Measurements from ENCODE around the gene RASGRF2.

The RASGRF2 gene

DNA sequence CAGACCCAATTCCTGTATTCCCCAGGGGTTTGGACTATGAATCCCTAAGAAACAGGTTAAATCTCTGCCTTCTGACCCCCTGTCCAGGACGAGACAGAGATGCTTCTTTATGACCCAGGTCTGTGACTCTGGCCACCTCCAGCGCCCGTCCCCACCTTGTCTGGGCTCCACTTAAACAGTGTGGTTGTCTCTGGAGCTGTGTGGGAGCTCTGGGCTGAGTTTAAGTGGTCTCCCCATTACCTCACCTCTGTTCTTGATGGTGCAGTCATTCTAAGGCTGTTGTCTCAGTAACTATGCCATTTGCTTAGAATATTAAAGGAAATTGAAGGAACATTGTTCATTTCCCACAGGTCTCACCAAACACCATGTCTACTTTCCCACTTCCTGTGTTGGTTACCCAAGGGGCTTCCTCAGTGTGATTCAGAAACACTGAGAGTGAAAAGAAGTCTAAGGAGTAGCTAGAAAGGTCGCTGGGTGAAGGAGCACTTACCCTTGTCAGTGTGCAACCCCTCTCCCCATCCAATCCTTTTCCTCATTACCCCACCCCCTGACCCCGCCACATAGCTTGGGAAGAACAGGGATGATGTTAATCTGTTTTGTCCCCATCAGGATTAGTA is 145.2 kb downstream of the RASGRF2 start:
- Histone ChIP-seq H3K79me2 (ENCODE audit: insufficient read depth, low read length) (no peaks in the 10 kb centered on the region), H2AFZ (ENCODE audit: low read length) (no peak overlapping the region), H4K20me1 (ENCODE audit: insufficient read depth, low read length, poor library complexity, severe bottlenecking) (no peaks in the 10 kb centered on the region), H3K9ac (ENCODE audit: low read depth, low read length, poor library complexity, severe bottlenecking) (no peak overlapping the region), H3K9me3 (ENCODE audit: insufficient read depth, low read depth, low read length) (no peaks in the 10 kb centered on the region), H3K9me2 (replicated peaks; ENCODE audit: low read depth, low read length) (no peaks in the 10 kb centered on the region), H3K4me1 (ENCODE audit: insufficient read depth, low read length, poor library complexity, severe bottlenecking) (peaks cover 14% of the 10 kb centered on the region), H3K4me3 (ENCODE audit: low read length, poor library complexity, severe bottlenecking) (no peak overlapping the region), H3K36me3 (ENCODE audit: insufficient read depth, low read length) (no peaks in the 10 kb centered on the region), H3F3A (ENCODE audit: low read depth) (no peaks in the 10 kb centered on the region), H3K27me3 (ENCODE audit: insufficient read depth, low read length, poor library complexity, severe bottlenecking) (no peaks in the 10 kb centered on the region), H3K4me2 (ENCODE audit: low read depth, low read length, poor library complexity, severe bottlenecking) (peak overlapping the region; percentile 13)
- TF ChIP-seq EZH2phosphoT487 (IDR thresholded peaks at IDR 0.05; ENCODE audit: borderline replicate concordance): no peak
- TF ChIP-seq, protein P1, sequence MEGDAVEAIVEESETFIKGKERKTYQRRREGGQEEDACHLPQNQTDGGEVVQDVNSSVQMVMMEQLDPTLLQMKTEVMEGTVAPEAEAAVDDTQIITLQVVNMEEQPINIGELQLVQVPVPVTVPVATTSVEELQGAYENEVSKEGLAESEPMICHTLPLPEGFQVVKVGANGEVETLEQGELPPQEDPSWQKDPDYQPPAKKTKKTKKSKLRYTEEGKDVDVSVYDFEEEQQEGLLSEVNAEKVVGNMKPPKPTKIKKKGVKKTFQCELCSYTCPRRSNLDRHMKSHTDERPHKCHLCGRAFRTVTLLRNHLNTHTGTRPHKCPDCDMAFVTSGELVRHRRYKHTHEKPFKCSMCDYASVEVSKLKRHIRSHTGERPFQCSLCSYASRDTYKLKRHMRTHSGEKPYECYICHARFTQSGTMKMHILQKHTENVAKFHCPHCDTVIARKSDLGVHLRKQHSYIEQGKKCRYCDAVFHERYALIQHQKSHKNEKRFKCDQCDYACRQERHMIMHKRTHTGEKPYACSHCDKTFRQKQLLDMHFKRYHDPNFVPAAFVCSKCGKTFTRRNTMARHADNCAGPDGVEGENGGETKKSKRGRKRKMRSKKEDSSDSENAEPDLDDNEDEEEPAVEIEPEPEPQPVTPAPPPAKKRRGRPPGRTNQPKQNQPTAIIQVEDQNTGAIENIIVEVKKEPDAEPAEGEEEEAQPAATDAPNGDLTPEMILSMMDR (conservative IDR thresholded peaks at IDR 0.05; ENCODE audit: low read length): no peak

DNA sequence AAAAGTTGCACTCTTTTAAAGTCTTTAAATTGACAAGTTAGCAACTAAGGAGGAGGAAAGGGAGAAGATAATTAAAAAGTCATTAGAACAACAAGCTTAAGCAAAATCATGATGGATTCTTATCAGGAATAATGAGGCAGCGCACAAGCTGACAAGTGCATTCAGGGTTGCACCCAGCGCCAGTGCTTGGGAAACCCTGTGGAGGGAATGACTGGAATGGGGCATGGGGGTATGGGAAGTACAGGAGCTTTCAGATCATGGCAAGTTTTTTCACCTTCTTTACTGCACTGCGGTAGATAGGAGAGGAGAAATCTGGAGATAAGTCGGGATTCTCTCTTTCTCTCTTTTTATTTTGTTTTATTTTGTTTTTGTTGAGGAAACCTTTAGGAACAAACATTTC is 155.1 kb downstream of the RASGRF2 start:
- TF ChIP-seq, protein P1 (conservative IDR thresholded peaks at IDR 0.05; ENCODE audit: low read length): no peak
- no peak for TF ChIP-seq EZH2phosphoT487 (IDR thresholded peaks at IDR 0.05; ENCODE audit: borderline replicate concordance)
- no peak overlapping the region for H2AFZ ChIP-seq (ENCODE audit: low read length)
- no peaks in the 10 kb centered on the region for H3K36me3 ChIP-seq (ENCODE audit: insufficient read depth, low read length)

GRCh38 chr5:81117566-81117965 is 157.4 kb downstream of the RASGRF2 start:
- TF ChIP-seq, protein P1 (conservative IDR thresholded peaks at IDR 0.05; ENCODE audit: low read length): no peak
- TF ChIP-seq EZH2phosphoT487 (IDR thresholded peaks at IDR 0.05; ENCODE audit: borderline replicate concordance): no peak
- H3K36me3 ChIP-seq (ENCODE audit: insufficient read depth, low read length): no peaks in the 10 kb centered on the region

More for the DNA sequence above, 155.1 kb downstream of the RASGRF2 start:
- H3K4me2 ChIP-seq (ENCODE audit: low read depth, low read length, poor library complexity, severe bottlenecking): no peak overlapping the region
- no peaks in the 10 kb centered on the region for H4K20me1 ChIP-seq (ENCODE audit: insufficient read depth, low read length, poor library complexity, severe bottlenecking)
- no peaks in the 10 kb centered on the region for H3K9me2 ChIP-seq (replicated peaks; ENCODE audit: low read depth, low read length)
- H3F3A ChIP-seq (ENCODE audit: low read depth): no peaks in the 10 kb centered on the region
- no peaks in the 10 kb centered on the region for H3K79me2 ChIP-seq (ENCODE audit: insufficient read depth, low read length)
- no peaks in the 10 kb centered on the region for H3K9me3 ChIP-seq (ENCODE audit: insufficient read depth, low read depth, low read length)
- H3K27me3 ChIP-seq (ENCODE audit: insufficient read depth, low read length, poor library complexity, severe bottlenecking): no peaks in the 10 kb centered on the region
- no peak overlapping the region for H3K9ac ChIP-seq (ENCODE audit: low read depth, low read length, poor library complexity, severe bottlenecking)
- H3K4me3 ChIP-seq (ENCODE audit: low read length, poor library complexity, severe bottlenecking): no peak overlapping the region
- H3K4me1 ChIP-seq (ENCODE audit: insufficient read depth, low read length, poor library complexity, severe bottlenecking): no peaks in the 10 kb centered on the region

More at GRCh38 chr5:81117566-81117965, 157.4 kb downstream of the RASGRF2 start:
- Histone ChIP-seq H3K4me1 (ENCODE audit: insufficient read depth, low read length, poor library complexity, severe bottlenecking) (no peaks in the 10 kb centered on the region), H3K9me2 (replicated peaks; ENCODE audit: low read depth, low read length) (no peaks in the 10 kb centered on the region), H3K27me3 (ENCODE audit: insufficient read depth, low read length, poor library complexity, severe bottlenecking) (no peaks in the 10 kb centered on the region), H3F3A (ENCODE audit: low read depth) (no peaks in the 10 kb centered on the region), H2AFZ (ENCODE audit: low read length) (no peak overlapping the region), H4K20me1 (ENCODE audit: insufficient read depth, low read length, poor library complexity, severe bottlenecking) (no peaks in the 10 kb centered on the region), H3K9ac (ENCODE audit: low read depth, low read length, poor library complexity, severe bottlenecking) (no peak overlapping the region), H3K4me3 (ENCODE audit: low read length, poor library complexity, severe bottlenecking) (no peak overlapping the region), H3K79me2 (ENCODE audit: insufficient read depth, low read length) (no peaks in the 10 kb centered on the region), H3K4me2 (ENCODE audit: low read depth, low read length, poor library complexity, severe bottlenecking) (no peak overlapping the region), H3K9me3 (ENCODE audit: insufficient read depth, low read depth, low read length) (no peaks in the 10 kb centered on the region)

Data from Loucy (cell line).